Lower leg skin (tissue), 3 donors: ENCODE data around the gene PGAP1.

Experiments used
- CTCF ChIP-seq, 3 donors: fragments of 450-650 bp; IDR thresholded peaks; one replicate each; pipeline ENCODE4 v1.5.1; 2016; ENCODE audit warnings: antibody characterized with exemption in 3 of 3, mild to moderate bottlenecking in 3 of 3, moderate library complexity in 2 of 3
- POLR2A ChIP-seq, 2 donors: fragments of 450-650 bp; IDR thresholded peaks; one replicate each; pipeline ENCODE4 v1.6.1; 2016 to 2017; ENCODE audit warnings: antibody characterized with exemption in 2 of 2, mild to moderate bottlenecking in 1 of 2, moderate library complexity in 1 of 2

- TF ChIP-seq CTCF (IDR thresholded peaks at IDR 0.05) (no peak), POLR2A (IDR thresholded peaks at IDR 0.05) (no peak)
These were observed 33.3 kb upstream of the PGAP1 start for GRCh38 chr2:196959734-196960338.
